Measurements from ENCODE around the gene SHMT2.

GRCh38 chr12:57183939-57184725, 45.4 kb upstream of the SHMT2 start:
- TF ChIP-seq POLR2AphosphoS5 (IDR thresholded peaks at IDR 0.05; ENCODE audit: low read depth, low read length) (no peak), TAF1 (IDR thresholded peaks at IDR 0.05; ENCODE audit: borderline replicate concordance, insufficient read depth, low read length) (no peak)

Data from PFSK-1 (cell line).